ENCODE measurements around the gene HMGCR. TPM values are rescaled to one million over a fixed set of nuclear protein-coding genes. Genes with fewer than 3 reads are reported as not detected.
"Not testable (repeated sequence)": the region's sequence is repeated elsewhere in the genome, so short reads cannot be mapped to it uniquely, and the experiment has no call there.

The HMGCR gene
- 10.2 TPM for total RNA-seq
- long read RNA-seq, full-length matches to known transcripts: 9 of 12 reads
- long read RNA-seq, partial matches to known transcripts: 2 of 12 reads
- long read RNA-seq, other reads (novel, unspliced or antisense): 1 of 12 reads

DNA sequence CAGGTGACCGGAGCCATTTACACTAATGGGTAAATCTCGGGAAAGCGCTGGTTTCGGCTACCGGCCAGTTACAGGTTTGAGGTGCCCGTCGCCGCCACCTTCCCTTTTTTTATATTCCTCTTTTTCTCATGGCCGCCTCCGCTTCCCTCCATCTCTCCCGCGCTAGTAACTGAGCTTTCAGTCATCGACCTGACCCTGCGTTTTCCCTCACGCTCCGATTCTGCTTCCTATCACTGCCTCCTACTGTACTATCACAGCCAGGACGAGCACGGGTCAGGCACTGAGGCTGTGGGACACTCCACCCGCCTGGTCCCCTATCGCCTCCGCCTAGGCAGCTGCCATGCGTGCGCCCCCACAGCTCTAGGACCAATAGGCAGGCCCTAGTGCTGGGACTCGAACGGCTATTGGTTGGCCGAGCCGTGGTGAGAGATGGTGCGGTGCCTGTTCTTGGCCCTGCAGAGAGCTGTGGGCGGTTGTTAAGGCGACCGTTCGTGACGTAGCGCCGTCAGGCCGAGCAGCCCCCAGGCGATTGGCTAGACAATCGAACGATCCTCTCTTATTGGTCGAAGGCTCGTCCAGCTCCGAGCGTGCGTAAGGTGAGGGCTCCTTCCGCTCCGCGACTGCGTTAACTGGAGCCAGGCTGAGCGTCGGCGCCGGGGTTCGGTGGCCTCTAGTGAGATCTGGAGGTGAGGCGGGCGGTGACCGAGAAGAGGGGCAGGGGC lies at the start of gene HMGCR:
HMGCR (plus strand) TSS at position 606 of the 722 bp plus-strand sequence. CDS start 5,386 bp downstream, outside the sequence.
- TF ChIP-seq, protein P1, sequence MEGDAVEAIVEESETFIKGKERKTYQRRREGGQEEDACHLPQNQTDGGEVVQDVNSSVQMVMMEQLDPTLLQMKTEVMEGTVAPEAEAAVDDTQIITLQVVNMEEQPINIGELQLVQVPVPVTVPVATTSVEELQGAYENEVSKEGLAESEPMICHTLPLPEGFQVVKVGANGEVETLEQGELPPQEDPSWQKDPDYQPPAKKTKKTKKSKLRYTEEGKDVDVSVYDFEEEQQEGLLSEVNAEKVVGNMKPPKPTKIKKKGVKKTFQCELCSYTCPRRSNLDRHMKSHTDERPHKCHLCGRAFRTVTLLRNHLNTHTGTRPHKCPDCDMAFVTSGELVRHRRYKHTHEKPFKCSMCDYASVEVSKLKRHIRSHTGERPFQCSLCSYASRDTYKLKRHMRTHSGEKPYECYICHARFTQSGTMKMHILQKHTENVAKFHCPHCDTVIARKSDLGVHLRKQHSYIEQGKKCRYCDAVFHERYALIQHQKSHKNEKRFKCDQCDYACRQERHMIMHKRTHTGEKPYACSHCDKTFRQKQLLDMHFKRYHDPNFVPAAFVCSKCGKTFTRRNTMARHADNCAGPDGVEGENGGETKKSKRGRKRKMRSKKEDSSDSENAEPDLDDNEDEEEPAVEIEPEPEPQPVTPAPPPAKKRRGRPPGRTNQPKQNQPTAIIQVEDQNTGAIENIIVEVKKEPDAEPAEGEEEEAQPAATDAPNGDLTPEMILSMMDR (IDR thresholded peaks at IDR 0.05; ENCODE audit: borderline replicate concordance): no peak
- H3K27ac ChIP-seq (replicated peaks): peak within 1 kb of the TSS; percentile 94
- intact Hi-C loops (cut with micrococcal nuclease): no loop called here
- peak within 1 kb of the TSS; percentile 99 for H3K4me3 ChIP-seq
- H3K9me3 ChIP-seq (replicated peaks): no peaks in the 10 kb centered on the region
- H3K27me3 ChIP-seq (ENCODE audit: low read depth): no peaks in the 10 kb centered on the region
- peak; percentile 99 for DNase-seq
- H3K36me3 ChIP-seq: no peaks in the 10 kb centered on the region
- peaks cover 28% of the 10 kb centered on the region for H3K4me1 ChIP-seq

DNA sequence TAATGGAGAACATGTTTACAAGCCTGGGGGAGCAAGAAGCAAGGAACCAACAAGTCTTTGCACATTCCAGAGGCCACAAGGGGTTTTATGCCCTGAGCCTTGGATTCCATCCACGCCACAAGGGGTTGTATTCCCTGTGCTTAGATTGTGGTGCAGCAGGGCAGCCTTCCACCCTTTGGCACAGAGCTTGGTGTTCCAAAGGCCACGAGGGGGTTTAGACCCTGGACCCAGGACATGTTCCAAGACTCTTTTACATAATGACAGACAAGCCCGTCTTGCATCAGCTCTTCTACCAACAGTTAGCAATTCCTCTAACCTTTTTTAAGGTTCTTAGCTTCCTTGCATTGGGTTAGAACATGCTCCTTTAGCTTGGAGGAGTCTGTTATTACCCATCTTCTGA lies 45.2 kb upstream of the HMGCR start:
- Histone ChIP-seq H3K27me3 (ENCODE audit: low read depth) (peaks cover 27% of the 10 kb centered on the region), H3K9me3 (replicated peaks) (peaks cover 31% of the 10 kb centered on the region)
- intact Hi-C loops (cut with micrococcal nuclease); H3K36me3 ChIP-seq; DNase-seq; H3K4me1 ChIP-seq; H3K4me3 ChIP-seq; H3K27ac ChIP-seq (replicated peaks): not testable (repeated sequence)

DNA sequence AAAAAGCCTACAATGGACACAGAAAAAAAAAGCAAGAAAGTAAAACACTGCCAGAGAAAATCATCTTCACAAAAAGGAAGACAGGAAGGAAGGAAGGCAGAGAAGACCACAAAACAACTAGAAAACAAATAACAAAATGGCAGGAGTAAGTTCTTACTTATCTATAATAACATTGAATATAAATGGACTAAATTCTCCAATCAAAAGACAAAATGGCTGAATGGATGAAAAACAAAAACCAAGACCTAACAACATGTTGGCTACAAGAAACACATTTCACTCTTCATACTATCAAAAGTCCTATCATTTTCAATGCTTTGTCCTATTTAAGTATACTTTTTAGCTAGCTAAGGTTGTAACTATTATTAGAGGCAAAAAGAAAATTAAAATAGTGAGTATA lies 36.9 kb upstream of the HMGCR start:
- no peak overlapping the region for H3K27ac ChIP-seq (replicated peaks)
- H3K4me1 ChIP-seq: no peaks in the 10 kb centered on the region
- intact Hi-C loops (cut with micrococcal nuclease): no loop called here

DNA sequence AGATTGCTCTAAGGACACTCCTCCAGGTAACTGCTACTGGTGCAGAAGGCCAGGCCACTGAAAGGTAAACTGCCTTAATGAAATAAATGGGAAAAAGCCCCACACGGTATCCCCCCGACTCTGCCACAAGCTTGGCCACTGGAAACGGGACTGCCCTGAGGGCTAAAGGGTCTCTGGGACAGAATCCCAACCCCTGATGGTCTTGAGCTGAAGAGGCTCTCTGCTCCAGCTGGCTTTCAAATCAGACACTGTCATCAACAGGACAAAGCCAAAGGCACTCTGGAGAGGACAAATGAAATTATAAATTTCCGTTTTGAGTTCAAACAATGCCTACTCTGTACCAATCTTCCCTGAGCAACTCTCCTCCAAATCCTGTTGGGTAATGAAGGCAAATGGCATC lies 33.6 kb upstream of the HMGCR start:
- Histone ChIP-seq H3K4me1 (no peaks in the 10 kb centered on the region), H3K4me3 (no peak overlapping the region), H3K36me3 (no peaks in the 10 kb centered on the region), H3K9me3 (replicated peaks) (peaks cover 10% of the 10 kb centered on the region), H3K27ac (replicated peaks) (no peak overlapping the region), H3K27me3 (ENCODE audit: low read depth) (no peaks in the 10 kb centered on the region)
- intact Hi-C loops (cut with micrococcal nuclease): no loop called here
- TF ChIP-seq, protein P1 (IDR thresholded peaks at IDR 0.05; ENCODE audit: borderline replicate concordance): no peak
- no peak for DNase-seq

More for the DNA sequence above, 36.9 kb upstream of the HMGCR start:
- Histone ChIP-seq H3K36me3 (no peaks in the 10 kb centered on the region), H3K27me3 (ENCODE audit: low read depth) (no peaks in the 10 kb centered on the region), H3K4me3 (no peak overlapping the region), H3K9me3 (replicated peaks) (peaks cover 19% of the 10 kb centered on the region)
- TF ChIP-seq, protein P1 (IDR thresholded peaks at IDR 0.05; ENCODE audit: borderline replicate concordance): no peak
- no peak for DNase-seq

DNA sequence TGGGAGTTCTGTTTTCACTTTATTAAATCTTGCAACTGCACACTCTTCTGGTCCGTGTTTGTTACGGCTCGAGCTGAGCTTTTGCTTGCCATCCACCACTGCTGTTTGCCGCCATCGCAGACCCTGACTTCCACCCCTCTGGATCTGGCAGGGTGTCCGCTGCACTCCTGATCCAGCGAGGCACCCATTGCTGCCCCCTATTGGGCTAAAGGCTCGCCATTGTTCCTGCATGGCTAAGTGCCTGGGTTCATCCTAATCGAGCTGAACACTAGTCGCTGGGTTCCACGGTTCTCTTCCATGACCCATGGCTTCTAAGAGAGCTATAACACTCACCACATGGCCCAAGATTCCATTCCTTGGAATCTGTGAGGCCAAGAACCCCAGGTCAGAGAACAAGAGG lies 32.5 kb upstream of the HMGCR start:
- H3K9me3 ChIP-seq (replicated peaks); H3K4me1 ChIP-seq; H3K36me3 ChIP-seq; DNase-seq; H3K4me3 ChIP-seq; H3K27ac ChIP-seq (replicated peaks); H3K27me3 ChIP-seq (ENCODE audit: low read depth); intact Hi-C loops (cut with micrococcal nuclease): not testable (repeated sequence)

DNA sequence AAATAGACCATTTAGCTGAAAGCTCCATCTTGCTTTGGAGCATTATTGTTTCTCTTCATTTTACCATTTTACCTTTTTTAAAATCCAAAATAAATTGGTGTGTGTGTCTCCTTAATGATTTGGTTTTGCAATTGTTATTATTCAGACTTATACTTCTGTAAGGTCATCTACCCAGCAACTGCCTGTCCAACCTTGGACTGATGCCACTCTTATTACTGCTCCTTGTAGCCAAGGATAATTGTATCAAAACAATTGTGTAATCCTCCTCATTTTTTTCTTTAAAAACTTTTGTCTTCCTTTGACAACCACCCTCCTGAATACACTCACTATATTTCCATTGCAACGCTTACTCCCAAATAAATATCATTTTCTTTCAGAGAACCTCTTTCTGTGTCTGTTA lies 30.3 kb upstream of the HMGCR start:
- TF ChIP-seq, protein P1 (IDR thresholded peaks at IDR 0.05; ENCODE audit: borderline replicate concordance): no peak
- Histone ChIP-seq H3K36me3 (no peaks in the 10 kb centered on the region), H3K4me3 (no peak overlapping the region), H3K9me3 (replicated peaks) (no peaks in the 10 kb centered on the region), H3K4me1 (no peaks in the 10 kb centered on the region), H3K27ac (replicated peaks) (no peak overlapping the region), H3K27me3 (ENCODE audit: low read depth) (no peaks in the 10 kb centered on the region)
- intact Hi-C loops (cut with micrococcal nuclease): no loop called here
- DNase-seq: no peak
